Peyer's patch (tissue), 4 donors: ENCODE results near the gene SCN3A. TPM values are rescaled to one million over a fixed set of nuclear protein-coding genes. Genes with fewer than 3 reads are reported as not detected.

Experiments used
- DNase-seq, 3 donors: peaks; one replicate each; pipeline ENCODE4 v3.0.0-alpha.2; 2017 to 2019
- H3K27ac ChIP-seq, 4 donors: fragments of 200-600 bp; sonication (generic); one replicate each; pipeline ENCODE4 v1.5.1; 2016 to 2019
- H3K27me3 ChIP-seq, 2 donors: fragments of 200-600 bp; sonication (generic); one replicate each; pipeline ENCODE4 v1.5.1; 2019
- H3K36me3 ChIP-seq, 3 donors: fragments of 200-600 bp; sonication (generic); one replicate each; pipeline ENCODE4 v1.5.1; 2016 to 2019
- H3K4me1 ChIP-seq, 4 donors: fragments of 200-600 bp; sonication (generic); one replicate each; pipeline ENCODE4 v1.5.1; 2016 to 2019
- H3K4me3 ChIP-seq, 4 donors: fragments of 200-600 bp; sonication (generic); 1 replicate in 3 of 4; 2 replicates in 1 of 4; pipeline ENCODE4 v1.5.1; 2016 to 2019; ENCODE audit warnings: mild to moderate bottlenecking in 1 of 4
- H3K9me3 ChIP-seq, 4 donors: fragments of 200-600 bp; sonication (generic); one replicate each; pipeline ENCODE4 v1.5.1; 2016 to 2019; ENCODE audit warnings: mild to moderate bottlenecking in 1 of 4
- CTCF ChIP-seq, 6 experiments: fragments of 450-650 bp in 4 of 6; fragments of 200-600 bp in 2 of 6; sonication (generic) in 1 of 6; IDR thresholded peaks; one replicate each; pipeline ENCODE4 v1.5.1; 2017 to 2019; ENCODE audit warnings: antibody characterized with exemption in 6 of 6, mild to moderate bottlenecking in 3 of 6, moderate library complexity in 1 of 6
- POLR2A ChIP-seq, 2 donors: fragments of 450-650 bp; IDR thresholded peaks; one replicate each; pipeline ENCODE4 v1.5.1; 2017; ENCODE audit warnings: antibody characterized with exemption in 2 of 2, mild to moderate bottlenecking in 2 of 2, moderate library complexity in 2 of 2
- total RNA-seq, 4 donors: library from RNA; depleted of rRNA; stranded (reverse); fragments of >200 nt; gene quantifications; one replicate each; pipeline ENCODE4 v1.1.0, GENCODE V29; 2016

The SCN3A gene
- total RNA-seq, 4 donors from 2014 or later, result 0.95 to 12.4 (median 1.2) TPM

GRCh38 chr2:165112133-165112573, 91.7 kb downstream of the SCN3A start:
- H3K9me3 ChIP-seq, result no peaks in the 10 kb centered on the region
- no peak for DNase-seq
- H3K36me3 ChIP-seq, result no peaks in the 10 kb centered on the region
- TF ChIP-seq POLR2A (IDR thresholded peaks at IDR 0.05) (no peak), CTCF (IDR thresholded peaks at IDR 0.05) (no peak)
- no peak overlapping the region for H3K4me3 ChIP-seq
- H3K27me3 ChIP-seq, result no peaks in the 10 kb centered on the region
- no peak overlapping the region for H3K27ac ChIP-seq
- no peaks in the 10 kb centered on the region for H3K4me1 ChIP-seq

GRCh38 chr2:165110394-165110793, 93.5 kb downstream of the SCN3A start:
- Histone ChIP-seq H3K27ac (no peak overlapping the region), H3K27me3 (no peaks in the 10 kb centered on the region), H3K4me1 (no peaks in the 10 kb centered on the region), H3K36me3 (no peaks in the 10 kb centered on the region), H3K4me3 (no peak overlapping the region), H3K9me3 (no peaks in the 10 kb centered on the region)
- TF ChIP-seq CTCF (IDR thresholded peaks at IDR 0.05) (no peak), POLR2A (IDR thresholded peaks at IDR 0.05) (no peak)
- DNase-seq, result no peak

DNA sequence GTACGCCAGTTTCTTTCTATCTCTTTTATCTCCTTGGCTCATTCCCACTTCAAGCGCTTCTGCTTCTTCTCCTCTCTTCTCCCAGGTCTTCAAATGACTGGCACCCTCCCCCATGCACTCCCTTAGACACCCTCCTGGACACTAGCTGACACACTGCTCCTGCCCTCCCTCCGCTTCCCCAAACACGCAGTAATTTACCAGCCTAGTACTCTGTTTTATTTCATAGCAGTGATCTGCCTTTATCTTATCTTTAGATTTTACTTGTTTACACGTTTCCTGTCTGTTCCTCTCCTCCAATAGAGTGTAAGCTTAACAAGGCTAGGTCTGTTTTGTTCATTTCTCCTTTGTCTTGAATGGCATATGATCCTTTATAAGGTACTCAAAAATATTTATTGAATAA, 93.9 kb downstream of the SCN3A start:
- Histone ChIP-seq H3K27me3 (no peaks in the 10 kb centered on the region), H3K9me3 (no peaks in the 10 kb centered on the region), H3K4me3 (no peak overlapping the region), H3K4me1 (no peaks in the 10 kb centered on the region), H3K27ac (no peak overlapping the region), H3K36me3 (no peaks in the 10 kb centered on the region)
- DNase-seq, result no peak
- TF ChIP-seq POLR2A (IDR thresholded peaks at IDR 0.05), result no peak
- no peak for TF ChIP-seq CTCF (IDR thresholded peaks at IDR 0.05)

- Histone ChIP-seq H3K36me3 (no peaks in the 10 kb centered on the region), H3K27ac (no peak overlapping the region), H3K4me3 (no peak overlapping the region), H3K4me1 (no peaks in the 10 kb centered on the region), H3K9me3 (no peaks in the 10 kb centered on the region), H3K27me3 (no peaks in the 10 kb centered on the region)
- TF ChIP-seq CTCF (IDR thresholded peaks at IDR 0.05), result no peak
- no peak for DNase-seq
Observed at GRCh38 chr2:165105926-165106325, 97.9 kb downstream of the SCN3A start.

GRCh38 chr2:165087933-165088901, 115.6 kb downstream of the SCN3A start:
- H3K27ac ChIP-seq, result no peak overlapping the region
- TF ChIP-seq CTCF (IDR thresholded peaks at IDR 0.05), result no peak
- no peak for TF ChIP-seq POLR2A (IDR thresholded peaks at IDR 0.05)
- H3K4me1 ChIP-seq, result no peaks in the 10 kb centered on the region
- no peaks in the 10 kb centered on the region for H3K9me3 ChIP-seq
- no peaks in the 10 kb centered on the region for H3K36me3 ChIP-seq
- H3K27me3 ChIP-seq, result no peaks in the 10 kb centered on the region
- no peak for DNase-seq
- H3K4me3 ChIP-seq, result no peak overlapping the region
